ENCODE measurements around the gene CCDC13.

DNA sequence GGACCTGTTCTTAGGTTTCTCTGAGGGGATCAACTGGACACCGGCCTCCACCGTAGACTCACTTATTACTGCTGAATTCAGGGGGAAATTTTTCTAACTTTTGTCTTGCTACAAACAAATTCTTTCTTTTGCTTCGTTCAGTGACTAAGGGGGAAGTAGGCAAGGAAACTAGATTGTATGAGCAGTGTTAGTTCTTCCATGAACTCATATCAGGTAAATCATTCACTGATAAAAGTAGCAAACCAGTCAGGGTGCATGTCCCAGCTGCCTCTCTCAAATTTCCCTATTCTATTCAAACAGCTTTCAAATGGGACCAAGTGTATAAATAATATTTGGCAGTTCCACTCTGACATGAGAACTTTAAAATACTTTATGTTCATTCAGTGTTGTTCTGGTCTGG, 7.3 kb upstream of the CCDC13 start:
- TF ChIP-seq ZNF70 (CRISPR knock-in tag; IDR thresholded peaks at IDR 0.05) (no peak), RARB (CRISPR knock-in tag; IDR thresholded peaks at IDR 0.05) (no peak), CREB5 (CRISPR knock-in tag; IDR thresholded peaks at IDR 0.05; ENCODE audit: low read depth) (no peak), TCF4 (CRISPR knock-in tag; IDR thresholded peaks at IDR 0.05; ENCODE audit: borderline replicate concordance) (no peak), ARNTL (CRISPR knock-in tag; IDR thresholded peaks at IDR 0.05; ENCODE audit: borderline replicate concordance, low read depth) (no peak), POU6F1 (CRISPR knock-in tag; IDR thresholded peaks at IDR 0.05; ENCODE audit: borderline replicate concordance, low read depth) (no peak), GLIS3 (CRISPR knock-in tag; IDR thresholded peaks at IDR 0.05) (no peak), CSDC2 (CRISPR knock-in tag; IDR thresholded peaks at IDR 0.05) (no peak), ZFP30 (CRISPR knock-in tag; IDR thresholded peaks at IDR 0.05) (no peak), OSR1 (CRISPR knock-in tag; IDR thresholded peaks at IDR 0.05) (no peak), ISL1 (CRISPR knock-in tag; IDR thresholded peaks at IDR 0.05) (no peak), ZNF8 (CRISPR knock-in tag; IDR thresholded peaks at IDR 0.05) (no peak), PPARA (CRISPR knock-in tag; IDR thresholded peaks at IDR 0.05; ENCODE audit: borderline replicate concordance) (no peak)
- TF ChIP-seq, protein P1, sequence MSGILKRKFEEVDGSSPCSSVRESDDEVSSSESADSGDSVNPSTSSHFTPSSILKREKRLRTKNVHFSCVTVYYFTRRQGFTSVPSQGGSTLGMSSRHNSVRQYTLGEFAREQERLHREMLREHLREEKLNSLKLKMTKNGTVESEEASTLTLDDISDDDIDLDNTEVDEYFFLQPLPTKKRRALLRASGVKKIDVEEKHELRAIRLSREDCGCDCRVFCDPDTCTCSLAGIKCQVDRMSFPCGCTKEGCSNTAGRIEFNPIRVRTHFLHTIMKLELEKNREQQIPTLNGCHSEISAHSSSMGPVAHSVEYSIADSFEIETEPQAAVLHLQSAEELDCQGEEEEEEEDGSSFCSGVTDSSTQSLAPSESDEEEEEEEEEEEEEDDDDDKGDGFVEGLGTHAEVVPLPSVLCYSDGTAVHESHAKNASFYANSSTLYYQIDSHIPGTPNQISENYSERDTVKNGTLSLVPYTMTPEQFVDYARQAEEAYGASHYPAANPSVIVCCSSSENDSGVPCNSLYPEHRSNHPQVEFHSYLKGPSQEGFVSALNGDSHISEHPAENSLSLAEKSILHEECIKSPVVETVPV (CRISPR knock-in tag; IDR thresholded peaks at IDR 0.05) = no peak
